ENCODE results near the gene PLCZ1.

Gene PLCZ1

DNA sequence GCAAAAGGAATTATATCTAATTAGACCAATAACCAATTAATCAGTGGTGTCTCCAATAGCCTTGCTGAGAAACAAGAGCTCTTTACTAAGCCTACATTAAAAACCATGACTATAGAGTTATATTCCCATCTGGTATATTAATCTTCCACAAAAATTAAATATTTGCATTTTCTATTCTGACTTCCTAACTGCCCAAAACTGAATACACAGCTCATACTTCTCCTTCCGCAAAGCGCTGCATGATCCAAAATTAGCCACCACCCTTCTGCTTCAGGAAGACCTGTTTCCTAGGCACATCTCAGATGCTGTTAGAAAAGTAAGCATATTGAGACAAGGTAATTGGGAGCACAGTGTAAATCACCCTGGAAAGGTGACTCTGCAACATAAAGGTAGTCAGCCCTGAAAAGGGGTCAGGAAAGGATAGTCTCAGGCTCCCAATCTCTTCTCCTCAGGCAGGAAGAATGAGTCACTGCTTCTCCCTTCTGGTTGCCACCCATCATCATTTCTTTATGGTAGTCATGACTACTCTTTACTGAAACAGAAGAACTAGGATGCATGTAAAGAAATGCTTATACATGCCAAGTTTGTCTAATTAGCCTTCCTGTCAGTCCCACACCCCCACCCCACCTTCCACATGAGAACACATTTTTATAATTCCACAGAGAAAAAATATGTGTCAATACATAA is 54.3 kb downstream of the PLCZ1 start:
- no peak overlapping the region for H3K4me3 ChIP-seq (replicated peaks; ENCODE audit: low read depth, low read length)
- DNase-seq (ENCODE audit: extremely low read depth, low read depth) = no peak

DNA sequence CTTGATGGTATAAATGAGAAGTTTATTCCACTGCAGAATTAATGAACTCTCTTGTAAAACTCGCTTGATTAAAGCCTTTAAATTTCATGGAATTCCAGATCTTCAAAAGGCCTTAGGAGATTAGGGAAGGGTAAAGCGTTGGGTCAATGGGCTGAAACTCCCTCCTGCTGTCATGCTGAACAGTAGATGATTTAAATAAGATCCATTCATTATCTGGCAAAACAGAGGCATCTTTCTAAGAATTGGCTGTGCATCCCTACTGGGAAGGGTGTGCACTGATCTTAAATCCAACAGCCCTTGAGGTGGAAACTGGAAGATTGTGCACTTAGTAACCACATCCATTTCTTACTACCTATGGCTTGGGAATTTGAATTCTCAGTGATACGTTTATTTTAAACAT is 56.0 kb downstream of the PLCZ1 start:
- no peak overlapping the region for H3K4me3 ChIP-seq (replicated peaks; ENCODE audit: low read depth, low read length)
- no peak for DNase-seq (ENCODE audit: extremely low read depth, low read depth)
- TF ChIP-seq, protein P1, sequence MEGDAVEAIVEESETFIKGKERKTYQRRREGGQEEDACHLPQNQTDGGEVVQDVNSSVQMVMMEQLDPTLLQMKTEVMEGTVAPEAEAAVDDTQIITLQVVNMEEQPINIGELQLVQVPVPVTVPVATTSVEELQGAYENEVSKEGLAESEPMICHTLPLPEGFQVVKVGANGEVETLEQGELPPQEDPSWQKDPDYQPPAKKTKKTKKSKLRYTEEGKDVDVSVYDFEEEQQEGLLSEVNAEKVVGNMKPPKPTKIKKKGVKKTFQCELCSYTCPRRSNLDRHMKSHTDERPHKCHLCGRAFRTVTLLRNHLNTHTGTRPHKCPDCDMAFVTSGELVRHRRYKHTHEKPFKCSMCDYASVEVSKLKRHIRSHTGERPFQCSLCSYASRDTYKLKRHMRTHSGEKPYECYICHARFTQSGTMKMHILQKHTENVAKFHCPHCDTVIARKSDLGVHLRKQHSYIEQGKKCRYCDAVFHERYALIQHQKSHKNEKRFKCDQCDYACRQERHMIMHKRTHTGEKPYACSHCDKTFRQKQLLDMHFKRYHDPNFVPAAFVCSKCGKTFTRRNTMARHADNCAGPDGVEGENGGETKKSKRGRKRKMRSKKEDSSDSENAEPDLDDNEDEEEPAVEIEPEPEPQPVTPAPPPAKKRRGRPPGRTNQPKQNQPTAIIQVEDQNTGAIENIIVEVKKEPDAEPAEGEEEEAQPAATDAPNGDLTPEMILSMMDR (IDR thresholded peaks at IDR 0.05; ENCODE audit: low read depth, low read length, missing control alignments) = no peak

More for the DNA sequence above, 54.3 kb downstream of the PLCZ1 start:
- TF ChIP-seq, protein P1 (IDR thresholded peaks at IDR 0.05; ENCODE audit: low read depth, low read length, missing control alignments) = no peak

DNA sequence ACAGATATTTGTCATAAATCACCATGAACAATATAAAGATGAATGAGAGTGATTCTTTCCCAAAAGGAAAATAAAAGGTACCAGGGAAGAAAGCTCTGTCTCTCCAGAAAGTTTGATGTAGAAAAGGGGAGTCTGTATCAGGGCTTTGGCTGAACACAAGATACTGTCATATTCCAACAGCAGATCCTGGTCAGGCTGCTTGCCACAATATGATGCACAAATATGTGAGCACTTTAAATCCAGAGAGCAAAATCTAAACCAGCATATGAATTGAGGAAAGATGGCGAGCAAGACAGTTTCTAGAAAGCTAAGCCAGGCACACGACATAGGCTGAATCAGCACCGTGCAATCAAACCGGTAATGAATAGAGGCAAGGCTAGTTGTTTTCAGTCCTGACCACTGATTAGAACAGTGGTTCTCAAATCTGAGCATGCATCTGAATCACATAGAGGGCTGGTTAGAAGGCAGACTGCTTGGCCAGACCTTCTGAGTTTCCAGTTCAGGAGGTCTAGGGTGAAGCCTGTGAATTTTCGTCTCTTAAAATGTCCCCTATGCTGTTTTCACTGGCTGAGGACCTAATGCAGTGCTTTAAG is 60.7 kb downstream of the PLCZ1 start:
- TF ChIP-seq, protein P1 (IDR thresholded peaks at IDR 0.05; ENCODE audit: low read depth, low read length, missing control alignments) = no peak
- DNase-seq (ENCODE audit: extremely low read depth, low read depth) = no peak
- H3K4me3 ChIP-seq (replicated peaks; ENCODE audit: low read depth, low read length) = no peak overlapping the region

DNA sequence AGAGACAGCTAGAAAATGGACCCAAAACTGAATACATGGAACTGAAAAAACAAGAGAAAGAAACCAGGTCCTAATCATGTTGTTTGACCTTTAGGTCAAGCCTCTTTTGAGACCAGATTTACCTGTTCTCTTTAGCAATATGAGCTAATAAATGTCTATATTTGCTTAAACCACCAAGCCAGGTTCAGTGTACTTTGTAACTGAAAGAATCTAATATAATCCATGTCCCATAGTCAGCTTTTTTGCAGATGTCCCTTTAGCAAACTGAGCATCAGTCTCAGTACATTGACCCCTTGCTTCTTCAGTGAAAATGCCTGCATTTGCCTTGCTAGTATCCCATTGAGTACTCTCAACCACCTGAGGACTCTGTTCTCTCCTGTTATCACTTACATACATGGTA is 61.7 kb downstream of the PLCZ1 start:
- H3K4me3 ChIP-seq (replicated peaks; ENCODE audit: low read depth, low read length) = no peak overlapping the region
- TF ChIP-seq, protein P1 (IDR thresholded peaks at IDR 0.05; ENCODE audit: low read depth, low read length, missing control alignments) = no peak
- no peak for DNase-seq (ENCODE audit: extremely low read depth, low read depth)

DNA sequence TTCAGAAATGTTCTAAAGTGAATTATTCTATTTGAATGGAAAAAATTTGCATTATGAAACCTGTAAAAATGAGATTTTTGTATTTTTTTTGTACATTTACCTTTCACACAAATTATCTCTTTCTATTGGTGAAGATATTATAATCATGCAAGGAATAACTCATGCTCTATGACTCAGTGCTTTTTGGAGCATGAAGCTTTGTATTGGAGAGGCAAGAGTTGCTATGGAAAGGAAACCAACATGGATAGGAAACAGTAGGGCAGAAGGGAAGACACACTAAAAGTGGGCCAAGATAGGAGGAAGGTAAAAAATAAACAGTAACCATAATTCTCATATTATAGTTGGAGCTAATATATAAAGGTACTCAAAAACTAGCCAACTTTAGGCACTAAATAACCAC is 79.0 kb downstream of the PLCZ1 start:
- DNase-seq (ENCODE audit: extremely low read depth, low read depth) = no peak
- H3K4me3 ChIP-seq (replicated peaks; ENCODE audit: low read depth, low read length) = no peak overlapping the region
- TF ChIP-seq, protein P1 (IDR thresholded peaks at IDR 0.05; ENCODE audit: low read depth, low read length, missing control alignments) = no peak

DNA sequence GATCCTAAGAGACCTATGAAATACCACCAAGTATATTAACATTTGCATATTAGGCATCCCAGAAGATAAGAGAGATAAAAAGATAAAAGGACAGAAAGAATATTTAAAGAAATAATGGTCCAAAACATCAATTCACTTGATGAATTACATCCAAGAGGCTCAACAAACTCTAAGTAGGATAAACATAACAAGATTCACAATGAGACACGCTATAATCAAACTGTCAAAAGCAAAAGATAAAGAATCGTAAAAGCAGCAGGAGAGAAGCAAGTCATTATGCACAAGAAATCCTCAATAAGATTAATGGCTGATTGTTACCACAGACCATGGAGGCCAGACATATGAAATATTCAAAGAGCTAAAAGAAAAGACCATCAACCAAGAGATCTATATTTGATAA is 79.6 kb downstream of the PLCZ1 start:
- no peak for DNase-seq (ENCODE audit: extremely low read depth, low read depth)
- TF ChIP-seq, protein P1 (IDR thresholded peaks at IDR 0.05; ENCODE audit: low read depth, low read length, missing control alignments) = no peak
- no peak overlapping the region for H3K4me3 ChIP-seq (replicated peaks; ENCODE audit: low read depth, low read length)

Data from HFF-Myc (cell line).